LNCaP clone FGC (cell line): ENCODE results near the gene BIRC5.

ENCODE experiments used
- DNase-seq: peaks from one replicate; pipeline ENCODE4 v3.0.0-alpha.2; 2011; ENCODE audit warnings: low read depth
- H3K4me3 ChIP-seq: 2 replicates; pipeline ENCODE4 v1.5.1; 2011; ENCODE audit warnings: mild to moderate bottlenecking, low read depth, low read length, control low read depth
- TF ChIP-seq, protein P1 (sequence below): IDR thresholded peaks from 2 replicates; pipeline ENCODE4 v1.5.1; 2012; ENCODE audit warnings: mild to moderate bottlenecking; ENCODE audit not compliant: control insufficient read depth, insufficient read depth; ENCODE audit errors: extremely low read depth

Gene BIRC5

GRCh38 chr17:78241277-78242023 is 27.4 kb downstream of the BIRC5 start:
- DNase-seq: peak; percentile 59
- no peak overlapping the region for H3K4me3 ChIP-seq
- TF ChIP-seq, protein P1, sequence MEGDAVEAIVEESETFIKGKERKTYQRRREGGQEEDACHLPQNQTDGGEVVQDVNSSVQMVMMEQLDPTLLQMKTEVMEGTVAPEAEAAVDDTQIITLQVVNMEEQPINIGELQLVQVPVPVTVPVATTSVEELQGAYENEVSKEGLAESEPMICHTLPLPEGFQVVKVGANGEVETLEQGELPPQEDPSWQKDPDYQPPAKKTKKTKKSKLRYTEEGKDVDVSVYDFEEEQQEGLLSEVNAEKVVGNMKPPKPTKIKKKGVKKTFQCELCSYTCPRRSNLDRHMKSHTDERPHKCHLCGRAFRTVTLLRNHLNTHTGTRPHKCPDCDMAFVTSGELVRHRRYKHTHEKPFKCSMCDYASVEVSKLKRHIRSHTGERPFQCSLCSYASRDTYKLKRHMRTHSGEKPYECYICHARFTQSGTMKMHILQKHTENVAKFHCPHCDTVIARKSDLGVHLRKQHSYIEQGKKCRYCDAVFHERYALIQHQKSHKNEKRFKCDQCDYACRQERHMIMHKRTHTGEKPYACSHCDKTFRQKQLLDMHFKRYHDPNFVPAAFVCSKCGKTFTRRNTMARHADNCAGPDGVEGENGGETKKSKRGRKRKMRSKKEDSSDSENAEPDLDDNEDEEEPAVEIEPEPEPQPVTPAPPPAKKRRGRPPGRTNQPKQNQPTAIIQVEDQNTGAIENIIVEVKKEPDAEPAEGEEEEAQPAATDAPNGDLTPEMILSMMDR: no peak

DNA sequence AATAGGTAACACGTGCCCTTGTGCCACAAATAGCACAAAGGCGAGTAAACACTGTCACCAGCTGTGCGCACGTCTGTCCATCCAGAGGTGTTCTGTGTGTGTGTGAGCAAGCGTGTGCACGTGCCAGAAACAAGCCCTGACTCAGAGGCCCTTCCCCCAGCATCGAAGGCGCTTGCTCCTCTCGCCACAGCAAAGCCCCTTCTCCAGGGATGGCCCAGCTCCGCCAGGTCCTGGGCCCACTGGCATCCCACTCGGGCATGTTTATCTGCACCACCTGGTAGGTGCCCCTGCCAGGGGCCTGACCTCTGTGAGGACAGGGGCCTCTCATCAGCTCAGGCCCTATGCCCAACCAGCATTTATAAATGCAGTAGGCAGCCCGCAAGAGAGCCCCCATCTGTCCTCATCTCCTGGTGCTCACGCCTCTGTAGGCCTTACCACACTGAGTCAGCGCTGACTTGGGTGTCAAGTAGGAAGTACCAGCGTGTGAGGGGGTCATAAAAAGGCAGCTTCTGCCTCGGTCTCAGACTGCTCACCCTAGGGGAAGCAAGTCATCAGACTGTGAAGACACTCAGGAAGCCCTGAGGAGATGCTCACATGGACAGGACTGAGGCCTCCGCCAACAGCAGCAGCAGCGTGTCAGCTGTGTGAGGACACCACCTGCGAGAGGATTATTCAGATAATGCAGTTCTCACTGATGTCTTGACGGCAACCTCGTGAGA is 28.1 kb downstream of the BIRC5 start:
- TF ChIP-seq, protein P1: no peak
- DNase-seq: no peak
- H3K4me3 ChIP-seq: no peak overlapping the region

- DNase-seq: no peak
- H3K4me3 ChIP-seq: no peak overlapping the region
- TF ChIP-seq, protein P1: no peak
These were observed 33.3 kb downstream of the BIRC5 start for GRCh38 chr17:78247304-78247703.

GRCh38 chr17:78248051-78248914 is 34.2 kb downstream of the BIRC5 start:
- no peak for DNase-seq
- H3K4me3 ChIP-seq: no peak overlapping the region
- TF ChIP-seq, protein P1: no peak

DNA sequence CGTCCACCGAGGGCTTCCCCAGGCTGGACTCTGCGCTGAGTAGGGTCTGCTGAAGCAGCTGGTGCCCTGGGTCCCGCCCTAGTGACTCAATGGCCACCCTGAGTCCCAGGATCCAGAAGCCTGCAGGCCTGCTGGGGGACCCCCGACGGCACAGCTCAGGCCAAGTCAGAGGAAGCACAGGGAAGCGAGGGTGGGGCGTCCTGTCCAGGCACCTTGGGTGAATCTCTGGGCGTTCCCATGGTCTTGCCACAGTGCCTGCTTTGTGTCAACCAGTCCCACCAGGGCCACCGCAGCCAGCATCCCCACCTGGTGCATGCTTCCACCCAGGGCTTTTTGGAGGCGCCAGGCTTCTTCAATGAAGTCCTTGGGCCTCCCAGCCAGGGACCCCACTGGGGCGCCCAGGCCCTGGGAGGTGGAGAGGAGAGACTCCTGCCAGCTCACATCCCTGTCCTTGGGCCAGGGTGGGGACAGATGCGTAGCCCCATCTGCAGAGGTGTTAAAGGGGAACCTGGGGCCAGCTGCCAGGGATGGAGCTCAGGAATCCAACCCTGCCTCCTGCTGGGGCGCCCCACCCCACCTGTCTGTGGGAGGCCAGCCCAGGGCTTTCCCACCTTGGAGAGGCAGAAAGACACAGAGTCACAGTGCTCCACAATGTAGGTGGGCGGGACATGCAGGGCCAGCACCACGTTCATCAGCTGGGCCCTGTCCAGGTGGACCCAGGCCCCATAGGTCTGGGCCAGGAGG is 35.2 kb downstream of the BIRC5 start:
- H3K4me3 ChIP-seq: no peak overlapping the region
- TF ChIP-seq, protein P1: no peak
- no peak for DNase-seq

GRCh38 chr17:78249818-78250806 is 36.1 kb downstream of the BIRC5 start:
- TF ChIP-seq, protein P1: no peak
- H3K4me3 ChIP-seq: no peak overlapping the region
- no peak for DNase-seq
